Raji (cell line): ENCODE results near the gene DECR2.

Experiments
- POLR2A ChIP-seq: IDR thresholded peaks from 2 replicates; pipeline ENCODE4 v1.6.1; 2011; ENCODE audit warnings: low read depth, low read length, control low read depth; ENCODE audit not compliant: insufficient read depth

The DECR2 gene

DNA sequence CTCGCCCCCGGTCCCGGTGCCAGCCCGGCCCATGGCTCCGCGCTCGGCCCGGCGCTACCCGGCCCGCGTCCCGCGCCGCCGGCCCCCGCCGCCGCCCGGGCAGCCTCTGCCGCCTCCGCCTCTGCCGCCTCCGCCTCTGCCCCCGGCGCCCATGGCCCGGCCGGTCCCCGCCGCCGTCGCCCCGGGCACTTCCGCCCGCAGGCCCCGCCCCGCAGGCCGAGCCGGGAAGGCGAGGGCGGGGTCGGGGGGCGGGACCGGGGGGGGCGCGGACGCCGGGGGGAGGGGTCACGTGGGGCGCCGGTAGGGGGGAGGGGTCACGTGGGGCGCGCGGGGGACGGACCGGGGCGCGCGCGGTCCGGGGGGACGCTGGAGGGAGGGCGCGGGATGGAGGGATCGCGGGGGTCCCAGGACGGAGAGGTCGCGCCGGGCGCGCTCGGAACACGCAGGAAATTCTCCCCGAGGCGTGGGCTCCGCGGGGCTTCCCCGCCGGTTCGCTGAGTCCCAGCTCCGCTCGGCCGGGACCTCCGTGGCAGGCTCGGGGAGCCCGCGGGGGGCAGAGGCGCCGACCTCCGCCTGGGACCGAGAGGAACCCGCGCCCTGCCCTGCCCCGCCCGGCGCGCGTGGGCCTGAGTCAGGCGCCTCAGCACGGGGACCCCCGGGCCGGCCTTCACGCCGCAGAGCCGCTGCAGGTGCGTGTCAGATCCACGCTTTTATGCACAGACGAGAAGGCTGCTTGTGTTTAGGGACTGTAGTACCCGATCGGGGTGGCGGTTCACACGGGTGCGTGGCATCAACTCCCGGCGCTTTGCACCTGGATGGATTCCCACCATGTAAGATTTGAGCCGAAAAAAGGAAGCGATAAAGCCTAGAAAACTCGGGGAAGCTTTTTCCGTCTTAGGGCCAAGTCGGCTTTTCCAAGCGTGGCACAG, 19.6 kb upstream of the DECR2 start, which contains the start of gene PGAP6:
TSS of gene PGAP6 (minus strand) at position 190 of the 929 bp plus-strand sequence. CDS start at position 33, 157 bp downstream.
- peak; percentile 74 for TF ChIP-seq POLR2A

DNA sequence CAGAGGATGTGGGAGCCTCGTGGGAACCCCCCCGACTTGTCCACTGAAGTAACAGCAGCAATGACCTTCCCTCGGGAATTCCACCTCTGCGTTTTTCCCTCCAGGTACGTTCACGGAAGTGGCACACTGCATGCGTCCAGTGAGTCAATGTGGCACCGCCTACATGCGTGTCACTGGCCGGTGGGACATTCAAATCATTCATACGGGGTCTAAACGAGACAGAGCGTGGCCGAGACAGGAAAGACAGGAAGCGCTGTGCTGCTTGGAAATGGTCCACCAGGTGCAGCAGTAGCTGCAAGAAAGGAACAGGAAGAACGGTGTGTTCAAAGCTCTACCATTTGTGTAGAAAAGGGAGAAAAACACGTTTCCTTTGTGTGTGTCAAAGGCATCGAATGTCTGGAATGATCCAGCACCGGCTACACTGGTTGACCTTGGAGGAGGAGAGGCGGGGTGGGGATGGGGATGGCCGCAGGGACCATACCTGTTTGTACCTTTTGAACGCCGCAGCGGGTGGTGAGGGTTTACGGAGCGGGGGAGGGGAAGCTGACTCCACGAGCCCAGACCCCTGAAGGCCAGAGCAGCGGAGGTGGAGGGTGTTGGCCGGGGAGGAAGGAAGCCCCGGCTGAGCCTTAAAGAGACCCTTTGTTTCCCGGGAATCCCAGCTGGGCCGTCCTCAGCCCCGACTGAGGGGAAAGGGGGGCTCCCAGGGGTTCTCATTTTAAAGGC, 18.2 kb upstream of the DECR2 start:
- no peak; the same call in none of the 2 replicates for TF ChIP-seq POLR2A

DNA sequence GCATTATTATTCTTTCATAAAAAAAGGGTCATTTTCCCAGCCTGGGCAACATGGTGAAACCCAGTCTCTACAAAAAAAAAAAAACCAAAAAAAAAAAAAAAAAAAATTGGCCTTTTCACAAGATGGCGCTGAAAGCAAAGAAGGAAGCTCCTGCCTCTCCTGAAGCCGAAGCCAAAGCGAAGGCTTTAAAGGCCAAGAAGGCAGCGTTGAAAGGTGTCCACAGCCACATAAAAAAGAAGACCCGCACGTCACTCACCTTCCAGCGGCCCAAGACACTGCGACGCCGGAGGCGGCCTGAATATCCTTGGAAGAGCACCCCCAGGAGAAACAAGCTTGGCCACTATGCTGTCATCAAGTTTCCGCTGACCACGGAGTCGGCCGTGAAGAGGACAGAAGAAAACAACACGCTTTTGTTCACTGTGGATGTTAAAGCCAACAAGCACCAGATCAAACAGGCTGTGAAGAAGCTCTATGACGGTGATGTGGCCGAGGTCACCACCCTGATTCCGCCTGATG, 15.0 kb upstream of the DECR2 start:
- no peak for TF ChIP-seq POLR2A

DNA sequence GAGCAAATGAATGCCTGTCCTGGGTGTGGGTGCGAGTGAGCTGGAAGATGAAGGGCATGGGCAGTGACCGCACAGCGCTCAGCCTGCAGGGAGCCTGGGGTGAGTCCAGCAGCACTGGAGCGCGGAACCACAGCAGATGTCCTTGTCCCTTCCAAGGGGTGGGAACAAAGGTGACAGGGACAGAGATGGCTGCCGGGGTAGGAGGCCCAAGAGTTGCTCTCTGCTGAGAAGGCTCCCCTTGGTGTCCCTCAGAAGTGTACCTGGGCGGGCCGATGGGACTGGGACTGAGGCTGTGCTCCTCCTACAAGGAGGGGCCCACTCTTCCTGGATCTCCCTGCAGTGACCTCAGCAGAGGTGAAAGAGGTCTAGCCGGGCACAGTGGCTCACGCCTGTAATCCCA, 12.3 kb upstream of the DECR2 start:
- TF ChIP-seq POLR2A = no peak

DNA sequence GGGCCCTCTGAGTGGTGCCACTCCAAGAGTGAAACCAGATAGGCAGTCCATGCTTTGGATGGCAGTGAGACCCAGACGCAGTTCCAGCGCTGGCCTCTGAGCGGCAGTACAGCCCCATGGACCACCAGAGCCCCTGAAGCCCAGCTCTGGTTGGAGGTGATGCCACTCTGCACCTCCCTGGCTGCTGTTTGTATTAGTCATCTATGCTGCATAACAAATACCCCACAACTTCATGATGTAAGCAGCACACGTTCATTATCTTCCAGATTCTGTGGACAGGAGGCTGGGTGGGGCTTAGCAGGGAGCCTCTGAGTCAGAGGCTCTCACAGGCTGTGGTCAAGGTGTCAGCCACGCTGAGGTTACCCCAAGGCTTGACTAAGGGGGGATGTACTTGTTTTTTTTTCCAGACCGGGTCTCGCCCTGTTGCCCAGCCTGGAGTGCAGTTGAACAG, 9.8 kb upstream of the DECR2 start:
- no peak for TF ChIP-seq POLR2A

- no peak for TF ChIP-seq POLR2A
Measured at GRCh38 chr16:392450-393030, 9.1 kb upstream of the DECR2 start.

GRCh38 chr16:396199-396598, 5.5 kb upstream of the DECR2 start:
- TF ChIP-seq POLR2A = no peak

GRCh38 chr16:396605-397004, 5.1 kb upstream of the DECR2 start:
- no peak for TF ChIP-seq POLR2A

- TF ChIP-seq POLR2A = peak; percentile 62
Measured at GRCh38 chr16:397135-397661, 4.5 kb upstream of the DECR2 start, which contains the start of gene NME4. Gene NME4 (plus strand): TSS chr16:397199. CDS start chr16:397223, 24 bp downstream.

DNA sequence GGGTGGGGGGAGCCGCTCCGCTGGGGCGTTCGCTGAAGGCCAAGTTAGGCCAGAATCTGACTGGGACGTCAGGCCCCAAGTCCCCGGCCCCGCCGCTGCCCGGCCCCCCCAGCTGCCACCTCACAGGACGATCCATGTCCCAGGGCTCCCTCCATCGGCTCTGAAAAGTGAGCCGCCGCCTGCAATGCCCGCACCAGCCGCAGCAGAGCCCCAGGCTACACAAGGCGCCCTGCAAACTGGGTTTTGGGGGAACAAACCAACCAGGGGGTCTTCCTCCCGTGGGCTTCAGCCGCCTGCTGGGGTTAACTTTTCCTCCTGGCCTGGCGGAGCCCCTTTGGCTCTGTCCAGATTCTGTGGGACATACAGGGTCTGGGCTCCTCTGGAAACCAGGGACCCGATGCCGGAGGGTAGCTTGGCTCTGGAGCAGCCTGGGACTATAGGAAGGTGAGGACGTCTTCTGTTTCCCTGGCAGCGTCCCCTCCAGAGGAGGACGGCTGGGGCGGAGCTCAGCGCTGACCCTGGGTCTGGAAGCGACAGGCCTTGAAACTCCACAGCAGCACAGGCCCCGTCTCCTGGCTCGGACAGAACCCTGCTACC, 3.9 kb upstream of the DECR2 start:
- no peak for TF ChIP-seq POLR2A

- no peak for TF ChIP-seq POLR2A
Measured at GRCh38 chr16:398561-399339, 2.9 kb upstream of the DECR2 start.

GRCh38 chr16:399340-400019, 2.2 kb upstream of the DECR2 start:
- no peak; the same call in 1 of the 2 replicates for TF ChIP-seq POLR2A

GRCh38 chr16:400061-400591, 1.6 kb upstream of the DECR2 start:
- no peak for TF ChIP-seq POLR2A
